Gastroesophageal sphincter (tissue), 4 donors: ENCODE data around the gene CDH4. TPM values are rescaled to one million over a fixed set of nuclear protein-coding genes. Genes with fewer than 3 reads are reported as not detected.
"Not testable (repeated sequence)": the region's sequence is repeated elsewhere in the genome, so short reads cannot be mapped to it uniquely, and the experiment has no call there.

Experiments used
- ATAC-seq: fragments of 150-250 bp; one replicate; pipeline ENCODE4 v1.9.1; 2016; ENCODE audit warnings: mild to moderate bottlenecking, moderate library complexity
- H3K27ac ChIP-seq, 4 donors: fragments of 200-600 bp; sonication (generic) in 3 of 4; 1 replicate in 3 of 4; 2 replicates in 1 of 4; pipeline ENCODE4 v1.5.1; 2016 to 2019
- H3K27me3 ChIP-seq: fragments of 200-600 bp; sonication (generic); one replicate; pipeline ENCODE4 v1.5.1; 2019
- H3K36me3 ChIP-seq, 2 donors: fragments of 200-600 bp; sonication (generic); one replicate each; pipeline ENCODE4 v1.5.1; 2019; ENCODE audit warnings: control low read depth in 1 of 2
- H3K4me1 ChIP-seq, 3 donors: fragments of 200-600 bp; sonication (generic); 1 replicate in 2 of 3; 2 replicates in 1 of 3; pipeline ENCODE4 v1.5.1; 2016 to 2019; ENCODE audit warnings: control low read depth in 2 of 3
- H3K4me3 ChIP-seq, 2 donors: fragments of 200-600 bp; sonication (generic); one replicate each; pipeline ENCODE4 v1.5.1; 2019; ENCODE audit warnings: mild to moderate bottlenecking in 1 of 2, moderate library complexity in 1 of 2
- H3K9me3 ChIP-seq, 3 donors: fragments of 200-600 bp; sonication (generic); one replicate each; pipeline ENCODE4 v1.5.1; 2017 to 2019; ENCODE audit warnings: control low read depth in 2 of 3
- EP300 ChIP-seq: sonication (generic); formaldehyde crosslinking; IDR thresholded peaks from one replicate; pipeline ENCODE4 v1.6.1; 2017; ENCODE audit warnings: antibody characterized with exemption, mild to moderate bottlenecking
- POLR2A ChIP-seq, 2 donors: fragments of 450-650 bp; IDR thresholded peaks; one replicate each; pipeline ENCODE4 v1.6.1; 2017; ENCODE audit warnings: antibody characterized with exemption in 2 of 2, mild to moderate bottlenecking in 2 of 2, moderate library complexity in 1 of 2
- POLR2AphosphoS5 ChIP-seq: sonication (generic); formaldehyde crosslinking; IDR thresholded peaks from one replicate; pipeline ENCODE4 v1.6.1; 2017; ENCODE audit warnings: antibody characterized with exemption
- WGBS, 2 donors: methylation state at CpG; one replicate each; pipeline ENCODE4 v1.1.5; 2018; ENCODE audit warnings: low coverage in 1 of 2; 5-methylcytosine and 5-hydroxymethylcytosine counted together
- total RNA-seq, 4 donors: library from RNA; depleted of rRNA; stranded (reverse); fragments of >200 nt; gene quantifications; one replicate each; pipeline ENCODE4 v1.1.0, GENCODE V29; 2016
- TF ChIP-seq, protein P1 (sequence below), 4 experiments: fragments of 200-600 bp in 2 of 4; fragments of 450-650 bp in 2 of 4; sonication (generic) in 1 of 4; IDR thresholded peaks; one replicate each; pipeline ENCODE4 v1.5.1; 2017 to 2019; ENCODE audit warnings: antibody characterized with exemption in 4 of 4, mild to moderate bottlenecking in 2 of 4, moderate library complexity in 2 of 4

Gene CDH4
- total RNA-seq, 4 donors from 2014 or later: under 0.01 to 1.5 (median 0.42) TPM; not detected in 1

DNA sequence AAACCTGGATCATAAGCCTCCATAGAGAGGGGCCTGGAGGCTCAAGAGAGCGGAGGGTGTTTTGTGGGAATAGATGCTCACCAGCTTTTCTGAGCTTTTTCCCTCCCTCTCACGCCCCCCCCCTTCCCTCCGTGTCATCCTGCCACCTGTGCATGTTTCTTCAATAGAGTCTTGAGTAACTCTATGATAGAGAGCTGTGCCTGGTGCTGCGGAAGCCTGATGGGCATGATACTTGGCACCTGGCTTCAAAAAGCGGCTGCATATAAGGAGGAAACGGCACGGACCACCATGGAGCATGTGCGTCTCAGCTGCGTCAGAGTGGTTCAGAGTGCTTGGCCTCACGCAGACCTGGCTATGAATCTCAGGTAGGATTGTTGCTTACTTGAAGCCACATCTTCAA is 198.9 kb downstream of the CDH4 start:
- no peak for ATAC-seq
- TF ChIP-seq POLR2A (IDR thresholded peaks at IDR 0.05) (no peak), EP300 (no peak), POLR2AphosphoS5 (no peak)
- TF ChIP-seq, protein P1, sequence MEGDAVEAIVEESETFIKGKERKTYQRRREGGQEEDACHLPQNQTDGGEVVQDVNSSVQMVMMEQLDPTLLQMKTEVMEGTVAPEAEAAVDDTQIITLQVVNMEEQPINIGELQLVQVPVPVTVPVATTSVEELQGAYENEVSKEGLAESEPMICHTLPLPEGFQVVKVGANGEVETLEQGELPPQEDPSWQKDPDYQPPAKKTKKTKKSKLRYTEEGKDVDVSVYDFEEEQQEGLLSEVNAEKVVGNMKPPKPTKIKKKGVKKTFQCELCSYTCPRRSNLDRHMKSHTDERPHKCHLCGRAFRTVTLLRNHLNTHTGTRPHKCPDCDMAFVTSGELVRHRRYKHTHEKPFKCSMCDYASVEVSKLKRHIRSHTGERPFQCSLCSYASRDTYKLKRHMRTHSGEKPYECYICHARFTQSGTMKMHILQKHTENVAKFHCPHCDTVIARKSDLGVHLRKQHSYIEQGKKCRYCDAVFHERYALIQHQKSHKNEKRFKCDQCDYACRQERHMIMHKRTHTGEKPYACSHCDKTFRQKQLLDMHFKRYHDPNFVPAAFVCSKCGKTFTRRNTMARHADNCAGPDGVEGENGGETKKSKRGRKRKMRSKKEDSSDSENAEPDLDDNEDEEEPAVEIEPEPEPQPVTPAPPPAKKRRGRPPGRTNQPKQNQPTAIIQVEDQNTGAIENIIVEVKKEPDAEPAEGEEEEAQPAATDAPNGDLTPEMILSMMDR (IDR thresholded peaks at IDR 0.05): no peak
- Histone ChIP-seq H3K27me3 (peaks cover 43% of the 10 kb centered on the region), H3K27ac (no peak overlapping the region), H3K36me3 (no peaks in the 10 kb centered on the region), H3K9me3 (no peaks in the 10 kb centered on the region), H3K4me3 (no peak overlapping the region), H3K4me1 (no peaks in the 10 kb centered on the region)
- WGBS, 2 donors: 76 to 86% methylated on average over 3 to 8 of the region's 10 CpGs

DNA sequence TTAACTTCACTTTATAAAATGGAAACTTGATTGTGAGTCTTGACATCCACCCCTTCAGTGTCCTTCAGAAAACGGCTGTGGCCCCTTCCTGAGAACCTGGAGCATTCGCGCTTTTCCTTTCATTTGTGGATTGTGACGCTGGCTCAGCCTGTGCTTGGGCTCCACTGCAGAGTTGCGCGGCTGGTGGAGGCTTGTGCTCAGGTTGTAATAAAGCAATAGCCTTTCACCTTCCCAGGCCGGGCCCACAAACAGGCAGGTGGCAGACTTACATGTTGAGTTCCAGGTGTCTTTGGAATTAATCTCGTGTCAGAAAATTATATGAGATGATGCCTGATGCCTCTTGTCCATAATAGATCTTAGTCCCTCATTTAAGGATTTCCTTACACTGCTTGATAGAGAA is 199.9 kb downstream of the CDH4 start:
- H3K4me1 ChIP-seq: no peaks in the 10 kb centered on the region
- peaks cover 43% of the 10 kb centered on the region for H3K27me3 ChIP-seq
- no peak for ATAC-seq
- H3K9me3 ChIP-seq: no peaks in the 10 kb centered on the region
- TF ChIP-seq, protein P1 (IDR thresholded peaks at IDR 0.05): no peak
- TF ChIP-seq POLR2A (IDR thresholded peaks at IDR 0.05): no peak
- TF ChIP-seq POLR2AphosphoS5: no peak
- no peak for TF ChIP-seq EP300
- 38 to 47% methylated on average over 2 to 5 of the region's 8 CpGs for WGBS, 2 donors
- no peak overlapping the region for H3K27ac ChIP-seq
- H3K36me3 ChIP-seq: no peaks in the 10 kb centered on the region
- no peak overlapping the region for H3K4me3 ChIP-seq

DNA sequence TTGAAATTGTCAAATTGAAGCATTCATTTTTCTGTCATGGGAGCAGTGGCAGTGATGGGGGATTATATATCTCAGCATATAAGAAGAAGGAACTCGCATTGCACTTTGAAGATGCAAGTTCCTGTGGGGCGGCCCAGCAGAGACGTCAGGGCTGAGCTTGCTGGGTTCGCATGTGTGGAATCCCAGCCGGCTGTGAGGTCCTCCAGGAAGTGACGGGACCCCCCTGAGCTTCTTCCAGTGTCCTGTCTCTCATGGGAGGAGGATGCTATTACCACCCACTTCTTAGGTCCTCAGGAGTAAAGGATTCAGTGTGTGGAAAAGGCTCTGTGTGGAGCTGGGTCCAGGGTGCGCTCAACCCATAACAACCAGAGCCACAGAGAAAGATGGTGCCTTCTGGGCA is 201.2 kb downstream of the CDH4 start:
- TF ChIP-seq, protein P1 (IDR thresholded peaks at IDR 0.05): no peak
- TF ChIP-seq EP300 (no peak), POLR2AphosphoS5 (no peak), POLR2A (IDR thresholded peaks at IDR 0.05) (no peak)
- no peak for ATAC-seq
- H3K27me3 ChIP-seq: peaks cover 37% of the 10 kb centered on the region

DNA sequence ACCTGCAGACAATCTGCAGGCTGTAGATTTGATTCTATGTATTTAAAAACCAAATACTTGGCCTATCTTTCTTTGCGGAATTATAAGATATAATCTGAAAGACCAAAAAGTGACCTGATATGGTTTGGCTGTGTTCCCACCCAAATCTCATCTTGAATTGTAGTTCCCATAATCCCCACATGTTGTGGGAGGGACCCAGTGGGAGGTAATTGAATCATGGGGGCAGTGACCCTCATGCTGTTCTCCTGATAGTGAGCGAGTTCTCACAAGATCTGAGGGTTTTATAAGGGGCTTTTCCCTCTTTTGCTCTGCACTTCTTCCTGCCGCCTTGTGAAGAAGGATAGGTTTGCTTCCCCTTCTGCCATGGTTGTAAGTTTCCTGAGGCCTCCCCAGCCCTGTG is 201.6 kb downstream of the CDH4 start:
- not testable (repeated sequence) for H3K36me3 ChIP-seq, H3K27ac ChIP-seq, H3K9me3 ChIP-seq, ATAC-seq, H3K4me3 ChIP-seq, H3K4me1 ChIP-seq
- 65 to 70% methylated on average over 2 to 3 of the region's 3 CpGs for WGBS, 2 donors
- H3K27me3 ChIP-seq: peaks cover 33% of the 10 kb centered on the region

More for the DNA sequence above, 201.2 kb downstream of the CDH4 start:
- Histone ChIP-seq H3K9me3 (no peaks in the 10 kb centered on the region), H3K4me3 (no peak overlapping the region), H3K27ac (no peak overlapping the region), H3K4me1 (no peaks in the 10 kb centered on the region), H3K36me3 (no peaks in the 10 kb centered on the region)
- WGBS, 2 donors: 38 to 58% methylated on average over 6 to 7 of the region's 7 CpGs

DNA sequence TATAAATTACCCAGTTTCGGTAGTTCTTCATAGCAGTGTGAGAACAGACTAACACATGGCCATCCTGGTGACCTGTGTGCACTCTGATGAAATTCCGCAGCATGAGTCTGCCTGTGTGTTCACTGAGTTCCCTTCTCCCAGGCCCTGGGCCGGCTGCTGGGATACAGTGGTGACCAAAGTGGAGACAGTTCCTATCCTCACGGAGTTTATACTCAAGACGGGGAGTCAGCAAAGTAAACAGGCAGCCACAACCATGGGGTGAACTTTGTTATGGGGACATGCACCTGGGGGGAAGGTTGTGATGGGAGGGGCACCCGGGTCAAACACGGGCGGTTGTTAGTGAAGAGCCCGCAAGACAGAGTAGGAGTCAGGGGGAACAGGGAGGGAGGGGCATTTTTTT is 202.0 kb downstream of the CDH4 start:
- ATAC-seq: no peak
- H3K36me3 ChIP-seq: no peaks in the 10 kb centered on the region
- peaks cover 28% of the 10 kb centered on the region for H3K27me3 ChIP-seq
- H3K27ac ChIP-seq: no peak overlapping the region
- WGBS, 2 donors: 75% methylated on average over 7 of the region's 9 CpGs; no CpG with 5 or more reads in 1 of the 2 donors
- H3K4me1 ChIP-seq: no peaks in the 10 kb centered on the region
- TF ChIP-seq, protein P1 (IDR thresholded peaks at IDR 0.05): no peak
- no peak for TF ChIP-seq POLR2A (IDR thresholded peaks at IDR 0.05)
- H3K4me3 ChIP-seq: no peak overlapping the region
- H3K9me3 ChIP-seq: no peaks in the 10 kb centered on the region
